Trophoblast cell (in vitro differentiated cells and primary cell): Measurements from ENCODE around the gene DIO3.

Experiments used
- DNase-seq, 2 donors: peaks; one replicate each; pipeline ENCODE4 v3.0.0-alpha.2; 2016
- H2AFZ ChIP-seq: 2 replicates; pipeline ENCODE4 v1.6.1; 2013; ENCODE audit warnings: low read length, moderate library complexity, mild to moderate bottlenecking; ENCODE audit not compliant: insufficient read depth, poor library complexity
- H2AK5ac ChIP-seq: 2 replicates; pipeline ENCODE4 v1.6.1; 2013; ENCODE audit warnings: mild to moderate bottlenecking, low read length
- H2BK120ac ChIP-seq: 2 replicates; pipeline ENCODE4 v1.6.1; 2013; ENCODE audit warnings: low read length, mild to moderate bottlenecking, moderate library complexity; ENCODE audit not compliant: insufficient read depth, poor library complexity
- H2BK12ac ChIP-seq: 2 replicates; pipeline ENCODE4 v1.6.1; 2013; ENCODE audit warnings: mild to moderate bottlenecking, low read length, moderate library complexity
- H2BK5ac ChIP-seq: 2 replicates; pipeline ENCODE4 v1.6.1; 2013; ENCODE audit warnings: low read length, low read depth, moderate library complexity, mild to moderate bottlenecking; ENCODE audit not compliant: poor library complexity
- H3K14ac ChIP-seq: 2 replicates; pipeline ENCODE4 v1.6.1; 2013; ENCODE audit warnings: mild to moderate bottlenecking, low read length
- H3K18ac ChIP-seq: 2 replicates; pipeline ENCODE4 v1.6.1; 2013; ENCODE audit warnings: mild to moderate bottlenecking, low read length
- H3K23ac ChIP-seq: 2 replicates; pipeline ENCODE4 v1.6.1; 2013; ENCODE audit warnings: low read length
- H3K27ac ChIP-seq: 2 replicates; pipeline ENCODE4 v1.5.1; 2013; ENCODE audit warnings: low read depth, mild to moderate bottlenecking, inconsistent platforms, low read length, moderate library complexity
- H3K27me3 ChIP-seq: 2 replicates; pipeline ENCODE4 v1.6.1; 2013; ENCODE audit warnings: inconsistent platforms, mild to moderate bottlenecking, low read length, moderate library complexity; ENCODE audit not compliant: insufficient read depth
- H3K36me3 ChIP-seq, 2 experiments: 1 replicate in 1 of 2; 2 replicates in 1 of 2; pipeline ENCODE4 v1.6.1; 2013; ENCODE audit warnings: low read length in 2 of 2, mild to moderate bottlenecking in 2 of 2, moderate library complexity in 1 of 2; ENCODE audit not compliant: insufficient read depth in 2 of 2, control insufficient read depth in 1 of 2
- H3K4ac ChIP-seq: 2 replicates; pipeline ENCODE4 v1.6.1; 2013; ENCODE audit warnings: low read depth, mild to moderate bottlenecking, low read length, moderate library complexity
- H3K4me1 ChIP-seq, 2 experiments: 1 replicate in 1 of 2; 2 replicates in 1 of 2; pipeline ENCODE4 v1.6.1; 2013; ENCODE audit warnings: low read length in 2 of 2, mild to moderate bottlenecking in 2 of 2, moderate library complexity in 1 of 2; ENCODE audit not compliant: insufficient read depth in 2 of 2, control insufficient read depth in 1 of 2
- H3K4me2 ChIP-seq: 2 replicates; pipeline ENCODE4 v1.6.1; 2013; ENCODE audit warnings: inconsistent platforms, mild to moderate bottlenecking, low read length, moderate library complexity
- H3K4me3 ChIP-seq: 2 replicates; pipeline ENCODE4 v1.5.1; 2013; ENCODE audit warnings: mild to moderate bottlenecking, low read depth, low read length, inconsistent platforms
- H3K79me1 ChIP-seq: one replicate; pipeline ENCODE4 v1.6.1; 2013; ENCODE audit warnings: low read length
- H3K79me2 ChIP-seq: 2 replicates; pipeline ENCODE4 v1.6.1; 2013; ENCODE audit warnings: low read length, mild to moderate bottlenecking; ENCODE audit not compliant: control insufficient read depth, insufficient read depth, poor library complexity
- H3K9ac ChIP-seq: 2 replicates; pipeline ENCODE4 v1.6.1; 2013; ENCODE audit warnings: mild to moderate bottlenecking, low read length
- H3K9me3 ChIP-seq: 2 replicates; pipeline ENCODE4 v1.6.1; 2013; ENCODE audit warnings: low read depth, mild to moderate bottlenecking, control low read depth, inconsistent platforms, low read length; ENCODE audit not compliant: insufficient read depth
- H4K12ac ChIP-seq: 2 replicates; pipeline ENCODE4 v1.6.1; 2013; ENCODE audit warnings: low read depth, mild to moderate bottlenecking, low read length, moderate library complexity
- H4K8ac ChIP-seq: 2 replicates; pipeline ENCODE4 v1.6.1; 2013; ENCODE audit warnings: low read depth, mild to moderate bottlenecking, low read length, moderate library complexity
- H4K91ac ChIP-seq: one replicate; pipeline ENCODE4 v1.6.1; 2013; ENCODE audit warnings: low read depth, mild to moderate bottlenecking, low read length, moderate library complexity
- WGBS: extraction: QIAGEN DNeasy Blood & Tissue Kit; methylation state at CpG from one replicate; pipeline ENCODE4 v1.1.7; 2013; ENCODE audit warnings: missing lambda C conversion rate; ENCODE audit not compliant: insufficient read length, insufficient coverage; ENCODE audit errors: extremely low coverage; 5-methylcytosine and 5-hydroxymethylcytosine counted together

Gene DIO3

DNA sequence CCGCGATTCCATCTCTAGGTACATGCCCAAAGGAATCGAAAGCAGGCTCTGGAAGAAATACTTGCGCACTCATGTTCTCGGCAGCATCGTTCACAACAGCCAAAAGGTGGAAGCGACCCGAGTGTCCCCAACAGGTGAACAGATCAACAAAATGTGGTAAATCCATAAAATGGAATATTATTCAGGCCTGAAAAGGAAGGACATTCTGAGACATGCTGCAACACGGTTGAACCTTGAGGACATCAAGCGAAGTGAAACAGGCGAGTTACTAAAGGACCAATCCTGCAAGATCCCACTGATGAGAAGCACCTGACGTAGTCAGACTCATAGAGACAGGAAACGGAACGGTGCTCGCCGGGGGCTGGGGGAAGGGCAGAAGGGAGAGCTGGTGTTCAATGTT lies 17.5 kb upstream of the DIO3 start:
- Histone ChIP-seq H3K14ac (no peak overlapping the region), H3K4me2 (no peak overlapping the region), H3K23ac (no peak overlapping the region), H3K4me1 (no peaks in the 10 kb centered on the region), H4K91ac (no peak overlapping the region), H3K4ac (no peak overlapping the region), H3K27me3 (no peaks in the 10 kb centered on the region), H2BK5ac (no peak overlapping the region), H3K27ac (no peak overlapping the region), H3K18ac (no peak overlapping the region), H2BK120ac (no peak overlapping the region), H4K12ac (no peak overlapping the region), H3K36me3 (no peaks in the 10 kb centered on the region), H2AK5ac (no peak overlapping the region), H3K9me3 (no peaks in the 10 kb centered on the region), H2AFZ (no peak overlapping the region), H2BK12ac (no peak overlapping the region), H3K79me1 (no peaks in the 10 kb centered on the region), H4K8ac (no peak overlapping the region), H3K4me3 (no peak overlapping the region), H3K79me2 (no peaks in the 10 kb centered on the region), H3K9ac (no peak overlapping the region)
- no CpG with 5 or more reads among the region's 16 CpGs for WGBS
- DNase-seq: no peak

DNA sequence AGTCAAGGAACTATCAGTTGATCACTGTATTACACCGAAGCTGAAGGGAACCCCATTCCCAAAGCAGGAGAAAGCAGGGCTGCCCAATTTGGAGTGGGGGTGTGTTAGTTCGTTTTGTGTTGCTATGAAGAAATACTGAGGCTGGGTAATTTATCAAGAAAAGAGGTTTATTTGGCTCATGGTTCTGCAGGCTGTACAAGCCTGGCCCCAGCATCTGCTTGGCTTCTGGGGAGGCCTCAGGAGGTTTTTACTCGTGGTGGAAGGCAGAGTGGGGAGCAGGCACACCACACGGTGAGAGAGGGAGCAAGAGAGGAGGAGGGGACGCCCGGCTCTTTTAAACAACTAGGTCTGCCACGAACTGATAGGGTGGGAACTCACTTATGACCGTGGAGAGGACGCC lies 16.7 kb upstream of the DIO3 start:
- Histone ChIP-seq H3K14ac (no peak overlapping the region), H3K4me2 (no peak overlapping the region), H2AK5ac (no peak overlapping the region), H4K91ac (no peak overlapping the region), H3K18ac (no peak overlapping the region), H2BK5ac (no peak overlapping the region), H4K8ac (no peak overlapping the region), H3K36me3 (no peaks in the 10 kb centered on the region), H3K27ac (no peak overlapping the region), H2AFZ (no peak overlapping the region), H2BK120ac (no peak overlapping the region), H3K9me3 (no peaks in the 10 kb centered on the region), H3K4me3 (no peak overlapping the region), H3K79me2 (no peaks in the 10 kb centered on the region), H3K79me1 (no peaks in the 10 kb centered on the region), H2BK12ac (no peak overlapping the region), H3K23ac (no peak overlapping the region), H3K4me1 (no peaks in the 10 kb centered on the region), H4K12ac (no peak overlapping the region), H3K4ac (no peak overlapping the region), H3K27me3 (no peaks in the 10 kb centered on the region), H3K9ac (no peak overlapping the region)
- WGBS: no CpG with 5 or more reads among the region's 9 CpGs
- DNase-seq: no peak

DNA sequence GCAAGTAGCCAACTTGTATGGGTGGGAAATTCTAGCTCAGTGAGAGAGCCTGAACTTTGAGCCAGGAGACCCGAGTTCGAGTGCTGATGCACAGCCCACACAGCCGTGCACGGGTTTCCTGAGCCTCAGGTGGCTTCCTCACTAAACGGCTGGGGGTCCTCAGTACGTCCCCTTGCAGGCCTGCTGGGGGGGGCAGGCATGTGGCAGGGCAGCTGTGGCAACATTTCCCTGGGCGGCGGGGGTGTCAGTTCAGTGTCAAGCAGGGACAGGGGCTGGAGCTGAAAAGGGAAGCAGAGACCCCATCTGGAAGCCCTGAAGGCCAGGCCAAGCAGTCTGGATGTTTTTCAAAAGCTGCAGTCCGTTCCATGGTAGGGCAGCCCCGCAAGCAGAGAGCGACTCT lies 14.6 kb upstream of the DIO3 start:
- Histone ChIP-seq H3K27ac (no peak overlapping the region), H3K79me1 (no peaks in the 10 kb centered on the region), H3K18ac (no peak overlapping the region), H3K9ac (no peak overlapping the region), H3K9me3 (no peaks in the 10 kb centered on the region), H3K4me1 (no peaks in the 10 kb centered on the region), H4K8ac (no peak overlapping the region), H4K91ac (no peak overlapping the region), H3K23ac (no peak overlapping the region), H2BK12ac (no peak overlapping the region), H2BK5ac (no peak overlapping the region), H3K36me3 (no peaks in the 10 kb centered on the region), H2AFZ (no peak overlapping the region), H4K12ac (no peak overlapping the region), H3K79me2 (no peaks in the 10 kb centered on the region), H2BK120ac (no peak overlapping the region), H3K4me2 (no peak overlapping the region), H3K4ac (no peak overlapping the region), H3K27me3 (no peaks in the 10 kb centered on the region), H2AK5ac (no peak overlapping the region), H3K4me3 (no peak overlapping the region), H3K14ac (no peak overlapping the region)
- WGBS: no CpG with 5 or more reads among the region's 11 CpGs
- DNase-seq: no peak

DNA sequence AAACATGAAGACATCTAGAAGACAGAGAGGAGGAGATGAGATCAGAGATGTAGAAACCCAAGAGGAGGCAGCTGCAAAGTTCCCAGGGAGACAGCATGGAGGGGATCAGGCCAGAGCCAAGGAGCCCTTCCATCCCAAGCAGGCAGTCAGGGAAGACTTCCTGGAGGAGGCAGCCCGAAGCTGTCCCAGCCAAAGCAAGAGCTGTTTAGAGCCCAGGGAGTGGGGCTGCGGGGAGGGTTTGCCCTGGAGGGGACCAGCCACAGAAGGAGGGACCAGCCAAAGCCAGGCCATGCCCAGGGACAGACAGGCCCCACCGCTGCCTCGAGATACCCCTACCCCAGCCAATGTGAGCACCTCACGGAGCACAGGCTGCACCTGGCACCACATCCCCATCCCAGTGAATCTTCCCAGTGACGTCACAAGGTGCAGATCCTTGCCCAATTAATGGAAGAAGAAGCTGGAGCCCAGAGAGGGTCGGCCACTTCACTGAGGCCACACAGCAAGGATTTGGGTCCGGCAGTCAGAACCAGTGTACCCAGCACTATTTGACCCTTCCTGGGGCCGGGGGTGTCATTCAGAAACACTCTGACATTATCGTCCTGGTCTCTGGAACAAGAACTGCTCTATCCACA lies 14.1 kb upstream of the DIO3 start:
- Histone ChIP-seq H4K91ac (no peak overlapping the region), H3K9ac (no peak overlapping the region), H3K27ac (no peak overlapping the region), H3K14ac (no peak overlapping the region), H3K9me3 (no peaks in the 10 kb centered on the region), H3K4me1 (no peaks in the 10 kb centered on the region), H2BK5ac (no peak overlapping the region), H3K36me3 (no peaks in the 10 kb centered on the region), H2AK5ac (no peak overlapping the region), H3K23ac (no peak overlapping the region), H3K79me1 (no peaks in the 10 kb centered on the region), H3K79me2 (no peaks in the 10 kb centered on the region), H2AFZ (no peak overlapping the region), H3K4me2 (no peak overlapping the region), H3K27me3 (no peaks in the 10 kb centered on the region), H3K4me3 (no peak overlapping the region), H3K4ac (no peak overlapping the region), H4K12ac (no peak overlapping the region), H2BK12ac (no peak overlapping the region), H4K8ac (no peak overlapping the region), H3K18ac (no peak overlapping the region), H2BK120ac (no peak overlapping the region)
- no CpG with 5 or more reads among the region's 10 CpGs for WGBS
- no peak for DNase-seq
